Measurements from ENCODE around the gene SP2.

The SP2 gene

GRCh38 chr17:47952171-47953021 is 56.4 kb downstream of the SP2 start:
- Histone ChIP-seq H3K4me3 (ENCODE audit: low read length) (no peak overlapping the region), H3K9ac (ENCODE audit: low read length) (peak overlapping the region; percentile 84), H3K4me1 (ENCODE audit: control insufficient read depth, insufficient read depth, low read length) (peaks cover 64% of the 10 kb centered on the region)

GRCh38 chr17:47953909-47954308 is 57.9 kb downstream of the SP2 start:
- peak overlapping the region; percentile 57 for H3K4me3 ChIP-seq (ENCODE audit: low read length)
- H3K4me1 ChIP-seq (ENCODE audit: control insufficient read depth, insufficient read depth, low read length): peaks cover 63% of the 10 kb centered on the region
- H3K9ac ChIP-seq (ENCODE audit: low read length): peak overlapping the region; percentile 84
- H3K27me3 ChIP-seq (ENCODE audit: control insufficient read depth, insufficient read depth, low read length): no peaks in the 10 kb centered on the region
- H3K36me3 ChIP-seq (ENCODE audit: control insufficient read depth, insufficient read depth, low read length): peaks cover 10% of the 10 kb centered on the region
- H3K9me3 ChIP-seq (ENCODE audit: control insufficient read depth, low read length): no peaks in the 10 kb centered on the region

More at GRCh38 chr17:47952171-47953021, 56.4 kb downstream of the SP2 start:
- Histone ChIP-seq H3K27me3 (ENCODE audit: control insufficient read depth, insufficient read depth, low read length) (no peaks in the 10 kb centered on the region), H3K36me3 (ENCODE audit: control insufficient read depth, insufficient read depth, low read length) (peaks cover 15% of the 10 kb centered on the region), H3K9me3 (ENCODE audit: control insufficient read depth, low read length) (no peaks in the 10 kb centered on the region)

GRCh38 chr17:47955497-47956461 is 59.7 kb downstream of the SP2 start:
- Histone ChIP-seq H3K4me3 (ENCODE audit: low read length) (peak overlapping the region; percentile 56), H3K9ac (ENCODE audit: low read length) (peak overlapping the region; percentile 84)

GRCh38 chr17:47956791-47957590 is 61.0 kb downstream of the SP2 start:
- H3K9me3 ChIP-seq (ENCODE audit: control insufficient read depth, low read length): no peaks in the 10 kb centered on the region
- H3K36me3 ChIP-seq (ENCODE audit: control insufficient read depth, insufficient read depth, low read length): no peaks in the 10 kb centered on the region
- H3K4me3 ChIP-seq (ENCODE audit: low read length): peak overlapping the region; percentile 56
- no peaks in the 10 kb centered on the region for H3K27me3 ChIP-seq (ENCODE audit: control insufficient read depth, insufficient read depth, low read length)
- peaks cover 61% of the 10 kb centered on the region for H3K4me1 ChIP-seq (ENCODE audit: control insufficient read depth, insufficient read depth, low read length)
- peak overlapping the region; percentile 84 for H3K9ac ChIP-seq (ENCODE audit: low read length)

More at GRCh38 chr17:47955497-47956461, 59.7 kb downstream of the SP2 start:
- H3K9me3 ChIP-seq (ENCODE audit: control insufficient read depth, low read length): no peaks in the 10 kb centered on the region
- H3K36me3 ChIP-seq (ENCODE audit: control insufficient read depth, insufficient read depth, low read length): peaks cover 5% of the 10 kb centered on the region
- no peaks in the 10 kb centered on the region for H3K27me3 ChIP-seq (ENCODE audit: control insufficient read depth, insufficient read depth, low read length)
- peaks cover 61% of the 10 kb centered on the region for H3K4me1 ChIP-seq (ENCODE audit: control insufficient read depth, insufficient read depth, low read length)

GRCh38 chr17:47957591-47958490 is 61.8 kb downstream of the SP2 start, which contains the start of gene PRR15L:
PRR15L (minus strand) TSS chr17:47957883; CDS start chr17:47953234, 4,649 bp downstream.
- H3K9ac ChIP-seq (ENCODE audit: low read length): peak within 1 kb of the TSS; percentile 84
- H3K4me1 ChIP-seq (ENCODE audit: control insufficient read depth, insufficient read depth, low read length): peaks cover 55% of the 10 kb centered on the region
- peak within 1 kb of the TSS; percentile 56 for H3K4me3 ChIP-seq (ENCODE audit: low read length)
- H3K27me3 ChIP-seq (ENCODE audit: control insufficient read depth, insufficient read depth, low read length): no peaks in the 10 kb centered on the region
- no peaks in the 10 kb centered on the region for H3K9me3 ChIP-seq (ENCODE audit: control insufficient read depth, low read length)
- no peaks in the 10 kb centered on the region for H3K36me3 ChIP-seq (ENCODE audit: control insufficient read depth, insufficient read depth, low read length)

GRCh38 chr17:47959825-47960655 is 64.0 kb downstream of the SP2 start:
- Histone ChIP-seq H3K9me3 (ENCODE audit: control insufficient read depth, low read length) (no peaks in the 10 kb centered on the region), H3K9ac (ENCODE audit: low read length) (peak overlapping the region; percentile 84), H3K36me3 (ENCODE audit: control insufficient read depth, insufficient read depth, low read length) (no peaks in the 10 kb centered on the region), H3K4me1 (ENCODE audit: control insufficient read depth, insufficient read depth, low read length) (peaks cover 57% of the 10 kb centered on the region), H3K4me3 (ENCODE audit: low read length) (peak overlapping the region; percentile 29), H3K27me3 (ENCODE audit: control insufficient read depth, insufficient read depth, low read length) (no peaks in the 10 kb centered on the region)

GRCh38 chr17:47961406-47961805 is 65.4 kb downstream of the SP2 start:
- Histone ChIP-seq H3K4me1 (ENCODE audit: control insufficient read depth, insufficient read depth, low read length) (peaks cover 69% of the 10 kb centered on the region), H3K36me3 (ENCODE audit: control insufficient read depth, insufficient read depth, low read length) (no peaks in the 10 kb centered on the region), H3K9ac (ENCODE audit: low read length) (no peak overlapping the region), H3K27me3 (ENCODE audit: control insufficient read depth, insufficient read depth, low read length) (no peaks in the 10 kb centered on the region), H3K4me3 (ENCODE audit: low read length) (no peak overlapping the region), H3K9me3 (ENCODE audit: control insufficient read depth, low read length) (no peaks in the 10 kb centered on the region)

GRCh38 chr17:47962901-47963300 is 66.9 kb downstream of the SP2 start:
- H3K4me1 ChIP-seq (ENCODE audit: control insufficient read depth, insufficient read depth, low read length): peaks cover 79% of the 10 kb centered on the region
- no peaks in the 10 kb centered on the region for H3K27me3 ChIP-seq (ENCODE audit: control insufficient read depth, insufficient read depth, low read length)
- H3K36me3 ChIP-seq (ENCODE audit: control insufficient read depth, insufficient read depth, low read length): no peaks in the 10 kb centered on the region
- H3K4me3 ChIP-seq (ENCODE audit: low read length): no peak overlapping the region
- H3K9me3 ChIP-seq (ENCODE audit: control insufficient read depth, low read length): no peaks in the 10 kb centered on the region
- no peak overlapping the region for H3K9ac ChIP-seq (ENCODE audit: low read length)

- no peaks in the 10 kb centered on the region for H3K9me3 ChIP-seq (ENCODE audit: control insufficient read depth, low read length)
- H3K4me1 ChIP-seq (ENCODE audit: control insufficient read depth, insufficient read depth, low read length): peaks cover 64% of the 10 kb centered on the region
- no peak overlapping the region for H3K9ac ChIP-seq (ENCODE audit: low read length)
- H3K36me3 ChIP-seq (ENCODE audit: control insufficient read depth, insufficient read depth, low read length): no peaks in the 10 kb centered on the region
- H3K4me3 ChIP-seq (ENCODE audit: low read length): no peak overlapping the region
- no peaks in the 10 kb centered on the region for H3K27me3 ChIP-seq (ENCODE audit: control insufficient read depth, insufficient read depth, low read length)
These were observed 68.8 kb downstream of the SP2 start for GRCh38 chr17:47964856-47965255.

- Histone ChIP-seq H3K4me1 (ENCODE audit: control insufficient read depth, insufficient read depth, low read length) (peaks cover 62% of the 10 kb centered on the region), H3K9me3 (ENCODE audit: control insufficient read depth, low read length) (no peaks in the 10 kb centered on the region), H3K9ac (ENCODE audit: low read length) (peak overlapping the region; percentile 30), H3K4me3 (ENCODE audit: low read length) (no peak overlapping the region), H3K27me3 (ENCODE audit: control insufficient read depth, insufficient read depth, low read length) (no peaks in the 10 kb centered on the region), H3K36me3 (ENCODE audit: control insufficient read depth, insufficient read depth, low read length) (no peaks in the 10 kb centered on the region)
These were observed 70.1 kb downstream of the SP2 start for GRCh38 chr17:47966079-47966519.

Measured in mucosa of stomach (tissue), 1 donor.